ENCODE data around the gene BCAS3.

DNA sequence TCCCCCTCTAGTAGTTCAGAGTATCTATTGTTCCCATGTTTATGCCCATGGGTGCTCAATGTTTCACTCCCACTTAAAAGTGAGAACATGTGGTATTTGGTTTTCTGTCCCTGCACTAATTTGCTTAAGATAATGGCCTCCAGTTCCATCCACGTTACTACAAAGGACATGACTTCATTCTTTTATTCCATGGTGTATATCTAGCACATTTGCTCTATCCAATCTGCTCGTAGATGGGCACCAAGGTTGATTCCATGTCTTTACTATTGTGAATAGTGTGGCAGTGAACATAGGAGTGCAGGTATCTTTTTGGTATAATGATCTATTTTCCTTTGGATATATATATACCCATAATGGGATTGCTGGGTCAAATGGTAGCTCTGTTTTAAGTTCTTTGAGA, 552.8 kb downstream of the BCAS3 start:
- TF ChIP-seq, protein P1, sequence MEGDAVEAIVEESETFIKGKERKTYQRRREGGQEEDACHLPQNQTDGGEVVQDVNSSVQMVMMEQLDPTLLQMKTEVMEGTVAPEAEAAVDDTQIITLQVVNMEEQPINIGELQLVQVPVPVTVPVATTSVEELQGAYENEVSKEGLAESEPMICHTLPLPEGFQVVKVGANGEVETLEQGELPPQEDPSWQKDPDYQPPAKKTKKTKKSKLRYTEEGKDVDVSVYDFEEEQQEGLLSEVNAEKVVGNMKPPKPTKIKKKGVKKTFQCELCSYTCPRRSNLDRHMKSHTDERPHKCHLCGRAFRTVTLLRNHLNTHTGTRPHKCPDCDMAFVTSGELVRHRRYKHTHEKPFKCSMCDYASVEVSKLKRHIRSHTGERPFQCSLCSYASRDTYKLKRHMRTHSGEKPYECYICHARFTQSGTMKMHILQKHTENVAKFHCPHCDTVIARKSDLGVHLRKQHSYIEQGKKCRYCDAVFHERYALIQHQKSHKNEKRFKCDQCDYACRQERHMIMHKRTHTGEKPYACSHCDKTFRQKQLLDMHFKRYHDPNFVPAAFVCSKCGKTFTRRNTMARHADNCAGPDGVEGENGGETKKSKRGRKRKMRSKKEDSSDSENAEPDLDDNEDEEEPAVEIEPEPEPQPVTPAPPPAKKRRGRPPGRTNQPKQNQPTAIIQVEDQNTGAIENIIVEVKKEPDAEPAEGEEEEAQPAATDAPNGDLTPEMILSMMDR (IDR thresholded peaks at IDR 0.05; ENCODE audit: low read depth, low read length, missing input control): no peak
- TF ChIP-seq, protein P2, sequence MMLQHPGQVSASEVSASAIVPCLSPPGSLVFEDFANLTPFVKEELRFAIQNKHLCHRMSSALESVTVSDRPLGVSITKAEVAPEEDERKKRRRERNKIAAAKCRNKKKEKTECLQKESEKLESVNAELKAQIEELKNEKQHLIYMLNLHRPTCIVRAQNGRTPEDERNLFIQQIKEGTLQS (IDR thresholded peaks at IDR 0.05): no peak
- TF ChIP-seq TAF1 (conservative IDR thresholded peaks at IDR 0.05): no peak
- no peak for TF ChIP-seq SP1 (IDR thresholded peaks at IDR 0.05)
- TF ChIP-seq JUND (IDR thresholded peaks at IDR 0.05): no peak
- TF ChIP-seq, protein P3, sequence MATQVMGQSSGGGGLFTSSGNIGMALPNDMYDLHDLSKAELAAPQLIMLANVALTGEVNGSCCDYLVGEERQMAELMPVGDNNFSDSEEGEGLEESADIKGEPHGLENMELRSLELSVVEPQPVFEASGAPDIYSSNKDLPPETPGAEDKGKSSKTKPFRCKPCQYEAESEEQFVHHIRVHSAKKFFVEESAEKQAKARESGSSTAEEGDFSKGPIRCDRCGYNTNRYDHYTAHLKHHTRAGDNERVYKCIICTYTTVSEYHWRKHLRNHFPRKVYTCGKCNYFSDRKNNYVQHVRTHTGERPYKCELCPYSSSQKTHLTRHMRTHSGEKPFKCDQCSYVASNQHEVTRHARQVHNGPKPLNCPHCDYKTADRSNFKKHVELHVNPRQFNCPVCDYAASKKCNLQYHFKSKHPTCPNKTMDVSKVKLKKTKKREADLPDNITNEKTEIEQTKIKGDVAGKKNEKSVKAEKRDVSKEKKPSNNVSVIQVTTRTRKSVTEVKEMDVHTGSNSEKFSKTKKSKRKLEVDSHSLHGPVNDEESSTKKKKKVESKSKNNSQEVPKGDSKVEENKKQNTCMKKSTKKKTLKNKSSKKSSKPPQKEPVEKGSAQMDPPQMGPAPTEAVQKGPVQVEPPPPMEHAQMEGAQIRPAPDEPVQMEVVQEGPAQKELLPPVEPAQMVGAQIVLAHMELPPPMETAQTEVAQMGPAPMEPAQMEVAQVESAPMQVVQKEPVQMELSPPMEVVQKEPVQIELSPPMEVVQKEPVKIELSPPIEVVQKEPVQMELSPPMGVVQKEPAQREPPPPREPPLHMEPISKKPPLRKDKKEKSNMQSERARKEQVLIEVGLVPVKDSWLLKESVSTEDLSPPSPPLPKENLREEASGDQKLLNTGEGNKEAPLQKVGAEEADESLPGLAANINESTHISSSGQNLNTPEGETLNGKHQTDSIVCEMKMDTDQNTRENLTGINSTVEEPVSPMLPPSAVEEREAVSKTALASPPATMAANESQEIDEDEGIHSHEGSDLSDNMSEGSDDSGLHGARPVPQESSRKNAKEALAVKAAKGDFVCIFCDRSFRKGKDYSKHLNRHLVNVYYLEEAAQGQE (IDR thresholded peaks at IDR 0.05): no peak
- no peak for TF ChIP-seq RAD21 (IDR thresholded peaks at IDR 0.05)
- TF ChIP-seq, protein P4, sequence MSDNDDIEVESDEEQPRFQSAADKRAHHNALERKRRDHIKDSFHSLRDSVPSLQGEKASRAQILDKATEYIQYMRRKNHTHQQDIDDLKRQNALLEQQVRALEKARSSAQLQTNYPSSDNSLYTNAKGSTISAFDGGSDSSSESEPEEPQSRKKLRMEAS (IDR thresholded peaks at IDR 0.05): no peak
- TF ChIP-seq GABPA (IDR thresholded peaks at IDR 0.05 in 1 of 2, conservative IDR thresholded peaks at IDR 0.05 in 1 of 2): no peak
- TF ChIP-seq EGR1 (IDR thresholded peaks at IDR 0.05; ENCODE audit: low read depth in 2 of 2): no peak
- no peak for TF ChIP-seq YY1 (IDR thresholded peaks at IDR 0.05)
- no peak for TF ChIP-seq HNF4G (IDR thresholded peaks at IDR 0.05)
- TF ChIP-seq RXRA (IDR thresholded peaks at IDR 0.05): no peak
- no peak for TF ChIP-seq NR2F2 (IDR thresholded peaks at IDR 0.05)
